ENCODE data around the gene FHIT. TPM values are rescaled to one million over a fixed set of nuclear protein-coding genes. Genes with fewer than 3 reads are reported as not detected.
"Not testable (repeated sequence)": the region's sequence is repeated elsewhere in the genome, so short reads cannot be mapped to it uniquely, and the experiment has no call there.

FHIT gene
- total RNA-seq, 4 donors from 2014 or later, result 0.72 to 5.2 (median 2.1) TPM

DNA sequence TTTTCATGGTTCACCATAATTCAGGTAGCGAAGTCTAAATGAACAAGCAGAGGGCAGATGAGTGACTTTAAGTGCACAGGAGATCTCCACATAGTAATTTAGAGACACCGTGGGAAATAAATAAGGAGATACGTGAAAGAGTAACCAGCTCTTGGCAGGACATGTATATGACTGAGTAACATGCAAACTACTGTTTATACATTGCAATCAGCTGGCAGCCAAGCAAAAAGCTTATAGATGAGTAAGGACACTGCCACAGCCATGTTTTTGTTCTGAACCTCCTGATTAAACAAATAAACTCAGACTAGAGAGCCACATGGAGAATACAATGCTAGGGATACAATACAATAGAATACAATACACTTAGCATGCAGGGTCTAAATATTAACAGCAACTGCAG is 252.4 kb downstream of the FHIT start:
- intact Hi-C loops (cut with DNase I; ENCODE audit: low total_unique reads), result no loop called here
- no peak overlapping the region for H3K27ac ChIP-seq
- no peaks in the 10 kb centered on the region for H3K4me1 ChIP-seq
- no peaks in the 10 kb centered on the region for H3K27me3 ChIP-seq
- in situ Hi-C loops (cut with MboI; ENCODE audit: low sequenced_read_pairs in 4 of 4), result no loop called here
- TF ChIP-seq POLR2A (IDR thresholded peaks at IDR 0.05), result no peak
- TF ChIP-seq, protein P1, sequence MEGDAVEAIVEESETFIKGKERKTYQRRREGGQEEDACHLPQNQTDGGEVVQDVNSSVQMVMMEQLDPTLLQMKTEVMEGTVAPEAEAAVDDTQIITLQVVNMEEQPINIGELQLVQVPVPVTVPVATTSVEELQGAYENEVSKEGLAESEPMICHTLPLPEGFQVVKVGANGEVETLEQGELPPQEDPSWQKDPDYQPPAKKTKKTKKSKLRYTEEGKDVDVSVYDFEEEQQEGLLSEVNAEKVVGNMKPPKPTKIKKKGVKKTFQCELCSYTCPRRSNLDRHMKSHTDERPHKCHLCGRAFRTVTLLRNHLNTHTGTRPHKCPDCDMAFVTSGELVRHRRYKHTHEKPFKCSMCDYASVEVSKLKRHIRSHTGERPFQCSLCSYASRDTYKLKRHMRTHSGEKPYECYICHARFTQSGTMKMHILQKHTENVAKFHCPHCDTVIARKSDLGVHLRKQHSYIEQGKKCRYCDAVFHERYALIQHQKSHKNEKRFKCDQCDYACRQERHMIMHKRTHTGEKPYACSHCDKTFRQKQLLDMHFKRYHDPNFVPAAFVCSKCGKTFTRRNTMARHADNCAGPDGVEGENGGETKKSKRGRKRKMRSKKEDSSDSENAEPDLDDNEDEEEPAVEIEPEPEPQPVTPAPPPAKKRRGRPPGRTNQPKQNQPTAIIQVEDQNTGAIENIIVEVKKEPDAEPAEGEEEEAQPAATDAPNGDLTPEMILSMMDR (IDR thresholded peaks at IDR 0.05 in 4 of 5, conservative IDR thresholded peaks at IDR 0.05 in 1 of 5), result no peak
- no peak for ATAC-seq
- H3K9me3 ChIP-seq, result no peaks in the 10 kb centered on the region
- no peaks in the 10 kb centered on the region for H3K36me3 ChIP-seq
- no peak overlapping the region for H3K4me3 ChIP-seq
- no peak for DNase-seq

DNA sequence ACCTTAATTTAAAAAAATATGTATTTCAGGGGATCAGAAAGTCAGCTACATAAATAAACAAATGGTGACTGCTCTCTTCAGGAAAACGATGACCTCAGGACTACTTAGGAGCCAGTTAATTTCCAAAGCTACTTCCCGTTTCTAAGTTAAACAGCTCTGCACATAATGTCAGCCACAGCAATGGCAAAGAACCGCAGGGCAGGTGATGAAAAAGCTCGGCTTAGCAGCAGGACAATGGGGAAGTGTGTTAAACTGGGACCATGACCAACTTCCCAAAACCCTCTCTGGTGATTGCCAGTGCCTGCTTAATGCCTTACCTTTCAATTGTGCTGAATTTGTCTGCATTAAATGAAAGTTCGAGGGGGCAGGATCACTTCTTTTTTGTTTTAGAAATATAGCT is 258.9 kb downstream of the FHIT start:
- no peak overlapping the region for H3K27ac ChIP-seq
- DNase-seq, result peak in 1 of 2 donors; percentile 25
- TF ChIP-seq, protein P1 (IDR thresholded peaks at IDR 0.05 in 4 of 5, conservative IDR thresholded peaks at IDR 0.05 in 1 of 5), result no peak
- TF ChIP-seq POLR2A (IDR thresholded peaks at IDR 0.05), result no peak
- intact Hi-C loops (cut with DNase I; ENCODE audit: low total_unique reads), result no loop called here
- no peak overlapping the region for H3K4me3 ChIP-seq
- peak in 1 of 2 donors; percentile 30 for ATAC-seq
- H3K9me3 ChIP-seq, result no peaks in the 10 kb centered on the region
- no peaks in the 10 kb centered on the region for H3K4me1 ChIP-seq
- H3K27me3 ChIP-seq, result no peaks in the 10 kb centered on the region
- H3K36me3 ChIP-seq, result no peaks in the 10 kb centered on the region
- in situ Hi-C loops (cut with MboI; ENCODE audit: low sequenced_read_pairs in 4 of 4), result no loop called here

DNA sequence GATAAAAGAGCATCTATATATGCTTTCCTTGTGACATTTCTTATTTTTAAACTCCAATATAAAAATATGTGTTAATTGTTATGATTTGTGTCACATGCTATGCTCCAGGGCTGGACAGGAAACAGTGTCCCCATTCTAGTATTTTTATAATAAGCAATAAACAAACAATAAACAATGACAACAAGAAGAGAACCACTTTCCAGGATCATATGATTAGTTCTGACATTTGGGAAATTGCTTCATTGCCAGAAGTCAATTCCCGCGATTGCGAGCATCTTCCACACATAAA is 260.9 kb downstream of the FHIT start:
- H3K4me1 ChIP-seq, result no peaks in the 10 kb centered on the region
- in situ Hi-C loops (cut with MboI; ENCODE audit: low sequenced_read_pairs in 4 of 4), result no loop called here
- intact Hi-C loops (cut with DNase I; ENCODE audit: low total_unique reads), result no loop called here
- DNase-seq (no peak), ATAC-seq (no peak)
- H3K4me3 ChIP-seq, result no peak overlapping the region
- no peaks in the 10 kb centered on the region for H3K36me3 ChIP-seq
- no peaks in the 10 kb centered on the region for H3K9me3 ChIP-seq
- H3K27me3 ChIP-seq, result no peaks in the 10 kb centered on the region
- TF ChIP-seq, protein P1 (IDR thresholded peaks at IDR 0.05 in 4 of 5, conservative IDR thresholded peaks at IDR 0.05 in 1 of 5), result no peak
- no peak for TF ChIP-seq POLR2A (IDR thresholded peaks at IDR 0.05)
- H3K27ac ChIP-seq, result no peak overlapping the region

DNA sequence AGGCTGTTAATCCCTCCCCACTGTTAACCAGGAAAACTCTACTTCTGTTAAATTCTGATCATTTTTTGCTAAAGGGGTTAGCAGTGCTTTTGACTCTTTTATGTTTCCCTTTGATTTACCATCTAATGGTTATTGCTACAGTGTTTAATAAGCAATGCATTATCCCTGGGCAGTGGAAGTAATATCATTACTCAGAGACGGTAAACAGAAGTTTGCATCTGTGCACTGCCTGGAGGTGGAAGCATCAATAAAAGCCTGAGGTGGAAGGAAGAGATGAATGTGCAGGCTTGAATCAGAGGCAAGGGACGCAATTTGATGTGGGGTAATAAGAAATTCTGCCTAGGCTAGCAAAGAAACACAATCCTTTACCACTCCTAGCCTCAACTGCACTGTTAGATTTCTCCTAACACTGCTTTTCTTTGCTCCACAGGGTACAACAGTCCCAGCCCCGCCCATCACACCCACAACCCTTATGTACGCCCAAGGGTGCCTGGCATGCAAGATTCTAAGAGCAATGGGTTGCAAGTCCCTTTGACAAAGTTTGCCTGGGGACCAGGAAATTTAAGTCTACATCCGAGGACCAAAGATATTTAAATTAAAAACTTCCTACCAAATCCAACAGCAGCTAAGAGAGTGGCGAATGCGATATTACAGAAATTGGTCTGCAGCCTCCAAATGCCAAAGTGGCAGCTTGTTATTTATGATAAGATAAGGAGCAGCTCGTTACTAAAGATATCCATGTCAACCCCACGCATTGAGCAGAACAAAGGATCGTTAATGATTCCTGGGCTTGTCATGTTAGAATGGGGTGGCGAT is 261.4 kb downstream of the FHIT start:
- DNase-seq, result no peak
- in situ Hi-C loops (cut with MboI; ENCODE audit: low sequenced_read_pairs in 4 of 4), result no loop called here

DNA sequence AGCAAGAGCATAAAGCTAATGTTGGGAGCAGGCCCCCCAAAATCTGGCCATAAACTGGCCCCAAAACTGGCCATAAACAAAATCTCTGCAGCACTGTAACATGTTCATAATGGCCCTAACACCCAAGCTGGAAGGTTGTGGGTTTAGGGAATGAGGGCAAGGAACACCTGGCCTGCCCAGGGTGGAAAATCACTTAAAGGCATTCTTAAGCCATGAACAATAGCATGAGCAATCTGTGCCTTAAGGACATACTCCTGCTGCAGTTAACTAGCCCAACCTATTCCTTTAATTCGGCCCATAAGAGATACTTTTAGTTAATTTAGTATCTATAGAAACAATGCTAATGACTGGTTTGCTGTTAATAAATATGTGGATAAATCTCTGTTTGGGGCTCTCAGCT is 264.1 kb downstream of the FHIT start:
- ATAC-seq; H3K4me1 ChIP-seq; H3K27ac ChIP-seq; H3K27me3 ChIP-seq; H3K4me3 ChIP-seq; H3K9me3 ChIP-seq; in situ Hi-C loops (cut with MboI; ENCODE audit: low sequenced_read_pairs in 4 of 4); H3K36me3 ChIP-seq; DNase-seq; intact Hi-C loops (cut with DNase I; ENCODE audit: low total_unique reads): not testable (repeated sequence)

More for the DNA sequence above, 261.4 kb downstream of the FHIT start:
- Histone ChIP-seq H3K4me1 (no peaks in the 10 kb centered on the region), H3K4me3 (no peak overlapping the region), H3K9me3 (no peaks in the 10 kb centered on the region), H3K36me3 (no peaks in the 10 kb centered on the region), H3K27ac (no peak overlapping the region), H3K27me3 (no peaks in the 10 kb centered on the region)
- intact Hi-C loops (cut with DNase I; ENCODE audit: low total_unique reads), result no loop called here
- ATAC-seq, result no peak
- TF ChIP-seq, protein P1 (IDR thresholded peaks at IDR 0.05 in 4 of 5, conservative IDR thresholded peaks at IDR 0.05 in 1 of 5), result no peak
- TF ChIP-seq POLR2A (IDR thresholded peaks at IDR 0.05), result no peak
